ENCODE results near the gene HJV. TPM values are rescaled to one million over a fixed set of nuclear protein-coding genes. Genes with fewer than 3 reads are reported as not detected.
"Not testable (repeated sequence)": the region's sequence is repeated elsewhere in the genome, so short reads cannot be mapped to it uniquely, and the experiment has no call there.

HJV gene
- total RNA-seq (174 TPM), polyA plus RNA-seq (ENCODE audit: insufficient read depth in 1 of 8, insufficient read length in 8 of 8, low replicate concordance in 1 of 8) (100 to 1,000 TPM; 128 to 235 (median 193) TPM)
- long read RNA-seq, donor 1, transcript HJV-202 (3 exons, 2,123 nt): major isoform, 9 of 24 reads
- long read RNA-seq, donor 1, partial matches to known transcripts: 0 of 24 reads
- long read RNA-seq, donor 1, other reads (novel, unspliced or antisense): 7 of 24 reads
- long read RNA-seq, donor 2, partial matches to known transcripts: 0 of 3 reads
- long read RNA-seq, donor 2, other reads (novel, unspliced or antisense): 0 of 3 reads
- long read RNA-seq, donor 3, transcript HJV-201 (4 exons, 2,234 nt): minor isoform, 20 of 83 reads
- long read RNA-seq, donor 3, transcript HJV-202 (3 exons, 2,123 nt): major isoform, 22 of 83 reads
- long read RNA-seq, donor 3, transcript HJV-205 (3 exons, 1,419 nt): minor isoform, 7 of 83 reads
- long read RNA-seq, donor 3, partial matches to known transcripts: 28 of 83 reads
- long read RNA-seq, donor 3, other reads (novel, unspliced or antisense): 0 of 83 reads
- long read RNA-seq, donor 4, transcript HJV-202 (3 exons, 2,123 nt): major isoform, 15 of 66 reads
- long read RNA-seq, donor 4, transcript HJV-201 (4 exons, 2,234 nt): minor isoform, 7 of 66 reads
- long read RNA-seq, donor 4, transcript HJV-203 (3 exons, 536 nt): minor isoform, 5 of 66 reads
- long read RNA-seq, donor 4, partial matches to known transcripts: 25 of 66 reads
- long read RNA-seq, donor 4, other reads (novel, unspliced or antisense): 10 of 66 reads
- long read RNA-seq, donor 5, transcript HJV-203 (3 exons, 536 nt): minor isoform, 8 of 120 reads
- long read RNA-seq, donor 5, transcript HJV-201 (4 exons, 2,234 nt): minor isoform, 27 of 120 reads
- long read RNA-seq, donor 5, transcript HJV-204 (2 exons, 1,381 nt): minor isoform, 7 of 120 reads
- long read RNA-seq, donor 5, transcript HJV-202 (3 exons, 2,123 nt): major isoform, 34 of 120 reads
- long read RNA-seq, donor 5, partial matches to known transcripts: 26 of 120 reads
- long read RNA-seq, donor 5, other reads (novel, unspliced or antisense): 15 of 120 reads
- long read RNA-seq, donor 6, transcript HJV-202 (3 exons, 2,123 nt): major isoform, 46 of 144 reads
- long read RNA-seq, donor 6, transcript HJV-203 (3 exons, 536 nt): minor isoform, 8 of 144 reads
- long read RNA-seq, donor 6, transcript HJV-201 (4 exons, 2,234 nt): minor isoform, 29 of 144 reads
- long read RNA-seq, donor 6, partial matches to known transcripts: 37 of 144 reads
- long read RNA-seq, donor 6, other reads (novel, unspliced or antisense): 19 of 144 reads
- long read RNA-seq, donor 7, transcript HJV-202 (3 exons, 2,123 nt): major isoform, 19 of 94 reads
- long read RNA-seq, donor 7, transcript HJV-201 (4 exons, 2,234 nt): minor isoform, 13 of 94 reads
- long read RNA-seq, donor 7, partial matches to known transcripts: 37 of 94 reads
- long read RNA-seq, donor 7, other reads (novel, unspliced or antisense): 17 of 94 reads
- long read RNA-seq, donor 8, transcript HJV-204 (2 exons, 1,381 nt): minor isoform, 7 of 54 reads
- long read RNA-seq, donor 8, transcript HJV-202 (3 exons, 2,123 nt): major isoform, 17 of 54 reads
- long read RNA-seq, donor 8, transcript HJV-201 (4 exons, 2,234 nt): minor isoform, 9 of 54 reads
- long read RNA-seq, donor 8, partial matches to known transcripts: 16 of 54 reads
- long read RNA-seq, donor 8, other reads (novel, unspliced or antisense): 0 of 54 reads
- long read RNA-seq, donor 9, transcript HJV-205 (3 exons, 1,419 nt): minor isoform, 5 of 80 reads
- long read RNA-seq, donor 9, transcript HJV-203 (3 exons, 536 nt): minor isoform, 8 of 80 reads
- long read RNA-seq, donor 9, transcript HJV-201 (4 exons, 2,234 nt): minor isoform, 10 of 80 reads
- long read RNA-seq, donor 9, transcript HJV-202 (3 exons, 2,123 nt): major isoform, 17 of 80 reads
- long read RNA-seq, donor 9, partial matches to known transcripts: 30 of 80 reads
- long read RNA-seq, donor 9, other reads (novel, unspliced or antisense): 7 of 80 reads
- long read RNA-seq, donor 10, transcript HJV-205 (3 exons, 1,419 nt): minor isoform, 5 of 98 reads
- long read RNA-seq, donor 10, transcript HJV-201 (4 exons, 2,234 nt): minor isoform, 18 of 98 reads
- long read RNA-seq, donor 10, transcript HJV-204 (2 exons, 1,381 nt): minor isoform, 5 of 98 reads
- long read RNA-seq, donor 10, transcript HJV-202 (3 exons, 2,123 nt): major isoform, 38 of 98 reads
- long read RNA-seq, donor 10, partial matches to known transcripts: 14 of 98 reads
- long read RNA-seq, donor 10, other reads (novel, unspliced or antisense): 16 of 98 reads
- long read RNA-seq, donor 11, transcript HJV-202 (3 exons, 2,123 nt): major isoform, 10 of 80 reads
- long read RNA-seq, donor 11, transcript HJV-201 (4 exons, 2,234 nt): major isoform, 10 of 80 reads
- long read RNA-seq, donor 11, partial matches to known transcripts: 41 of 80 reads
- long read RNA-seq, donor 11, other reads (novel, unspliced or antisense): 11 of 80 reads

- Histone ChIP-seq H3K36me3 (ENCODE audit: control insufficient read depth, insufficient read depth, low read length) (peaks cover 10% of the 10 kb centered on the region), H3K27ac (ENCODE audit: low read length) (peak within 1 kb of the TSS; percentile 90), H3K9me3 (replicated peaks; ENCODE audit: control insufficient read depth, low read depth, low read length) (no peaks in the 10 kb centered on the region), H3K4me3 (ENCODE audit: low read length) (peak within 1 kb of the TSS; percentile 49), H3K4me1 (ENCODE audit: control insufficient read depth, insufficient read depth, low read length) (peaks cover 24% of the 10 kb centered on the region), H3K27me3 (ENCODE audit: control insufficient read depth, insufficient read depth, low read length) (peaks cover 30% of the 10 kb centered on the region)
- 52% methylated on average over 4 of the region's 5 CpGs for WGBS (ENCODE audit: insufficient coverage)
- DNase-seq: peak; percentile 77
Measured at GRCh38 chr1:146021622-146022402, at the start of gene HJV. TSS of gene HJV (minus strand) at chr1:146021735. CDS start at chr1:146020231, 1,504 bp downstream.

- not testable (repeated sequence) for H3K4me3 ChIP-seq (ENCODE audit: low read length); H3K36me3 ChIP-seq (ENCODE audit: control insufficient read depth, insufficient read depth, low read length); H3K27me3 ChIP-seq (ENCODE audit: control insufficient read depth, insufficient read depth, low read length); H3K9me3 ChIP-seq (replicated peaks; ENCODE audit: control insufficient read depth, low read depth, low read length); H3K4me1 ChIP-seq (ENCODE audit: control insufficient read depth, insufficient read depth, low read length); DNase-seq; H3K27ac ChIP-seq (ENCODE audit: low read length)
- no CpG with 5 or more reads among the region's 5 CpGs for WGBS (ENCODE audit: insufficient coverage)
Measured at GRCh38 chr1:146059148-146059547, 37.6 kb upstream of the HJV start.

- H3K4me3 ChIP-seq (ENCODE audit: low read length): peak overlapping the region; percentile 48
- WGBS (ENCODE audit: insufficient coverage): 5% methylated on average over 30 of the region's 47 CpGs
- DNase-seq: peak; percentile 94
Measured at GRCh38 chr1:146051852-146052676, 30.5 kb upstream of the HJV start.

GRCh38 chr1:146051452-146051851 lies 29.9 kb upstream of the HJV start:
- H3K9me3 ChIP-seq (replicated peaks; ENCODE audit: control insufficient read depth, low read depth, low read length): no peaks in the 10 kb centered on the region
- peak overlapping the region; percentile 83 for H3K27ac ChIP-seq (ENCODE audit: low read length)
- H3K27me3 ChIP-seq (ENCODE audit: control insufficient read depth, insufficient read depth, low read length): peaks cover 3% of the 10 kb centered on the region
- H3K4me3 ChIP-seq (ENCODE audit: low read length): peak overlapping the region; percentile 48
- no peaks in the 10 kb centered on the region for H3K4me1 ChIP-seq (ENCODE audit: control insufficient read depth, insufficient read depth, low read length)
- 73% methylated on average over 4 of the region's 15 CpGs for WGBS (ENCODE audit: insufficient coverage)
- H3K36me3 ChIP-seq (ENCODE audit: control insufficient read depth, insufficient read depth, low read length): no peaks in the 10 kb centered on the region
- peak; percentile 24 for DNase-seq

More at GRCh38 chr1:146051852-146052676, 30.5 kb upstream of the HJV start:
- H3K27ac ChIP-seq (ENCODE audit: low read length): peak overlapping the region; percentile 83
- H3K4me1 ChIP-seq (ENCODE audit: control insufficient read depth, insufficient read depth, low read length); H3K9me3 ChIP-seq (replicated peaks; ENCODE audit: control insufficient read depth, low read depth, low read length); H3K27me3 ChIP-seq (ENCODE audit: control insufficient read depth, insufficient read depth, low read length); H3K36me3 ChIP-seq (ENCODE audit: control insufficient read depth, insufficient read depth, low read length): not testable (repeated sequence)

GRCh38 chr1:146050652-146050963 lies 29.1 kb upstream of the HJV start:
- no CpG with 5 or more reads among the region's 3 CpGs for WGBS (ENCODE audit: insufficient coverage)
- H3K4me1 ChIP-seq (ENCODE audit: control insufficient read depth, insufficient read depth, low read length); H3K9me3 ChIP-seq (replicated peaks; ENCODE audit: control insufficient read depth, low read depth, low read length); H3K27me3 ChIP-seq (ENCODE audit: control insufficient read depth, insufficient read depth, low read length); H3K4me3 ChIP-seq (ENCODE audit: low read length); DNase-seq; H3K36me3 ChIP-seq (ENCODE audit: control insufficient read depth, insufficient read depth, low read length); H3K27ac ChIP-seq (ENCODE audit: low read length): not testable (repeated sequence)

- not testable (repeated sequence) for H3K4me3 ChIP-seq (ENCODE audit: low read length); H3K27ac ChIP-seq (ENCODE audit: low read length); H3K36me3 ChIP-seq (ENCODE audit: control insufficient read depth, insufficient read depth, low read length); H3K4me1 ChIP-seq (ENCODE audit: control insufficient read depth, insufficient read depth, low read length); H3K27me3 ChIP-seq (ENCODE audit: control insufficient read depth, insufficient read depth, low read length); H3K9me3 ChIP-seq (replicated peaks; ENCODE audit: control insufficient read depth, low read depth, low read length); DNase-seq
- 87% methylated on average over 11 of the region's 12 CpGs for WGBS (ENCODE audit: insufficient coverage)
Measured at GRCh38 chr1:146049866-146050651, 28.5 kb upstream of the HJV start.

- 59% methylated on average over 27 of the region's 27 CpGs for WGBS (ENCODE audit: insufficient coverage)
- no peak overlapping the region for H3K27ac ChIP-seq (ENCODE audit: low read length)
- DNase-seq: no peak
Measured at GRCh38 chr1:146049436-146049835, 27.9 kb upstream of the HJV start.

More at GRCh38 chr1:146049436-146049835, 27.9 kb upstream of the HJV start:
- Histone ChIP-seq H3K36me3 (ENCODE audit: control insufficient read depth, insufficient read depth, low read length) (no peaks in the 10 kb centered on the region), H3K9me3 (replicated peaks; ENCODE audit: control insufficient read depth, low read depth, low read length) (no peaks in the 10 kb centered on the region), H3K27me3 (ENCODE audit: control insufficient read depth, insufficient read depth, low read length) (peaks cover 3% of the 10 kb centered on the region), H3K4me1 (ENCODE audit: control insufficient read depth, insufficient read depth, low read length) (no peaks in the 10 kb centered on the region), H3K4me3 (ENCODE audit: low read length) (no peak overlapping the region)

Measured in muscle of leg (tissue), 16 donors.